Breast epithelium (tissue), 3 donors: ENCODE measurements around the gene SORL1.

Experiments used
- CTCF ChIP-seq, 3 donors: fragments of 450-650 bp; IDR thresholded peaks; one replicate each; pipeline ENCODE4 v1.5.1; 2016 to 2017; ENCODE audit warnings: antibody characterized with exemption in 3 of 3, mild to moderate bottlenecking in 3 of 3, moderate library complexity in 3 of 3
- POLR2A ChIP-seq: fragments of 450-650 bp; IDR thresholded peaks from one replicate; pipeline ENCODE4 v1.6.1; 2016; ENCODE audit warnings: antibody characterized with exemption, mild to moderate bottlenecking, moderate library complexity

- TF ChIP-seq POLR2A, result no peak
- no peak for TF ChIP-seq CTCF (IDR thresholded peaks at IDR 0.05)
Measured at GRCh38 chr11:121488641-121489040, 36.5 kb downstream of the SORL1 start.
